DOHH2 (cell line): ENCODE data around the gene DXO.
A peak's percentile ranks its signal among the peaks of the same experiment; 100 is the strongest.

Source experiments
- H3F3A ChIP-seq: fragments of 200-600 bp; sonication (generic), shearing (Covaris generic); 2 replicates; pipeline ENCODE4 v1.6.0; 2016; ENCODE audit warnings: antibody characterized with exemption, mild to moderate bottlenecking; ENCODE audit not compliant: control insufficient read depth, insufficient read depth
- H3K27ac ChIP-seq: fragments of 200-600 bp; sonication (generic); 2 replicates; pipeline ENCODE4 v1.5.1; 2014; ENCODE audit warnings: low read depth, mild to moderate bottlenecking, low read length, moderate library complexity
- H3K27me3 ChIP-seq: fragments of 200-600 bp; sonication (generic); 2 replicates; pipeline ENCODE4 v1.6.1; 2014; ENCODE audit warnings: mild to moderate bottlenecking, low read length, mixed read lengths; ENCODE audit not compliant: control insufficient read depth
- H3K36me3 ChIP-seq: fragments of 200-600 bp; sonication (generic); 2 replicates; pipeline ENCODE4 v1.6.1; 2014; ENCODE audit warnings: mild to moderate bottlenecking, low read length, moderate library complexity, mixed read lengths; ENCODE audit not compliant: control insufficient read depth
- H3K4me1 ChIP-seq: fragments of 200-600 bp; sonication (generic); 2 replicates; pipeline ENCODE4 v1.6.1; 2014; ENCODE audit warnings: mild to moderate bottlenecking, low read length, mixed read lengths; ENCODE audit not compliant: control insufficient read depth
- H3K4me2 ChIP-seq: fragments of 200-600 bp; sonication (generic); 2 replicates; pipeline ENCODE4 v1.6.0; 2014; ENCODE audit warnings: mild to moderate bottlenecking, low read length, moderate library complexity
- H3K4me3 ChIP-seq: fragments of 200-600 bp; sonication (generic); 2 replicates; pipeline ENCODE4 v1.5.1; 2014; ENCODE audit warnings: mild to moderate bottlenecking, low read length, mixed read lengths
- H3K79me2 ChIP-seq: fragments of 200-600 bp; sonication (generic); 2 replicates; pipeline ENCODE4 v1.6.1; 2014; ENCODE audit warnings: mild to moderate bottlenecking, low read length, mixed read lengths; ENCODE audit not compliant: control insufficient read depth
- H3K9me2 ChIP-seq: fragments of 200-600 bp; sonication (generic); replicated peaks from 2 replicates; pipeline ENCODE4 v1.6.1; 2014; ENCODE audit warnings: mild to moderate bottlenecking, low read length, mixed read lengths; ENCODE audit not compliant: control insufficient read depth
- H3K9me3 ChIP-seq: fragments of 200-600 bp; sonication (generic); 2 replicates; pipeline ENCODE4 v1.6.1; 2014; ENCODE audit warnings: antibody characterized with exemption, low read length, mixed read lengths; ENCODE audit not compliant: control insufficient read depth, insufficient read depth
- H4K20me1 ChIP-seq: fragments of 200-600 bp; sonication (generic); 2 replicates; pipeline ENCODE4 v1.6.0; 2014; ENCODE audit warnings: low read depth, mild to moderate bottlenecking, antibody characterized with exemption, low read length, moderate library complexity; ENCODE audit not compliant: control insufficient read depth, insufficient read depth
- CTCF ChIP-seq: fragments of 200-600 bp; sonication (generic); IDR thresholded peaks from one replicate; pipeline ENCODE4 v1.5.1; 2014; ENCODE audit warnings: antibody characterized with exemption, mild to moderate bottlenecking, low read depth, low read length; ENCODE audit not compliant: poor library complexity, severe bottlenecking
- EZH2phosphoT487 ChIP-seq: fragments of 200-600 bp; sonication (generic); IDR thresholded peaks from 2 replicates; pipeline ENCODE4 v1.6.1; 2017; ENCODE audit warnings: borderline replicate concordance, mild to moderate bottlenecking, antibody characterized with exemption, low read length, moderate library complexity, mixed read lengths

Gene DXO

GRCh38 chr6:31958741-31959739 is 12.9 kb downstream of the DXO start, which contains the start of the genes NELFE and SKIC2:
Gene NELFE (minus strand): TSS chr6:31958971. CDS start chr6:31958446, 525 bp downstream.
Gene SKIC2 (plus strand): TSS chr6:31959175. CDS start chr6:31959193, 18 bp downstream.
- Histone ChIP-seq H3K9me2 (no peaks in the 10 kb centered on the region), H3K4me1 (peaks cover 20% of the 10 kb centered on the region), H4K20me1 (no peaks in the 10 kb centered on the region), H3K36me3 (peaks cover 69% of the 10 kb centered on the region), H3F3A (no peaks in the 10 kb centered on the region), H3K27me3 (no peaks in the 10 kb centered on the region), H3K79me2 (peaks cover 39% of the 10 kb centered on the region), H3K9me3 (no peaks in the 10 kb centered on the region), H3K4me2 (peak within 1 kb of the TSS; percentile 91), H3K27ac (no peak within 1 kb of the TSS; the same call in 1 of the 2 replicates), H3K4me3 (peak within 1 kb of the TSS; percentile 92)
- no peak for TF ChIP-seq CTCF

GRCh38 chr6:31958412-31958740 is 13.6 kb downstream of the DXO start:
- Histone ChIP-seq H4K20me1 (no peaks in the 10 kb centered on the region), H3K4me1 (peaks cover 20% of the 10 kb centered on the region), H3K36me3 (peaks cover 69% of the 10 kb centered on the region), H3F3A (no peaks in the 10 kb centered on the region), H3K4me3 (peak overlapping the region; percentile 92), H3K4me2 (peak overlapping the region; percentile 81), H3K27me3 (no peaks in the 10 kb centered on the region), H3K9me3 (no peaks in the 10 kb centered on the region), H3K27ac (no peak overlapping the region), H3K9me2 (no peaks in the 10 kb centered on the region), H3K79me2 (peaks cover 39% of the 10 kb centered on the region)
- TF ChIP-seq CTCF (no peak), EZH2phosphoT487 (no peak)

- H3K4me2 ChIP-seq, result no peak overlapping the region
- H3K4me3 ChIP-seq, result no peak overlapping the region
- peaks cover 39% of the 10 kb centered on the region for H3K79me2 ChIP-seq
- H3K27me3 ChIP-seq, result no peaks in the 10 kb centered on the region
- no peaks in the 10 kb centered on the region for H3K9me2 ChIP-seq
- H3K36me3 ChIP-seq, result peaks cover 69% of the 10 kb centered on the region
- H3K27ac ChIP-seq, result no peak overlapping the region
- H3K4me1 ChIP-seq, result peaks cover 20% of the 10 kb centered on the region
- no peaks in the 10 kb centered on the region for H4K20me1 ChIP-seq
- H3F3A ChIP-seq, result no peaks in the 10 kb centered on the region
- H3K9me3 ChIP-seq, result no peaks in the 10 kb centered on the region
- no peak for TF ChIP-seq EZH2phosphoT487
These were observed 15.1 kb downstream of the DXO start for GRCh38 chr6:31956796-31957195.

DNA sequence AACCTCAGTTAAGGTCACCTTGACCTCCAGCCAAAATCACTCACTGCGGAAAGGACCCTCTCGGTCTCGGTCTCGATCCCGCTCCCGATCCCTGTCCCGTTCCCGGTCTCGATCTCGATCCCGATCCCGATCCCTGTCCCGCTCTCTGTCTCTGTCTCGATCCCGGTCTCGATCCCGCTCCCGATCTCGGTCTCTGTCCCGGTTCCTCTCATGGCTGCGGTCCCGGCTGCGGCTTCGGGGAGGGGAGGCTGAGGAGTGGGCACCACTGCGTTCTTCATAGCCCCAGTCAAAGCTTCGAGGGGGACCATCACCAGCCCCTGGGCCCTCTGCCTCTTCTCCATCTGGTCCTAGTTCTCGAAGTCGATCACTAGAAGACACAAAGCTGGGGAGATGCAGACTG is 17.4 kb downstream of the DXO start:
- Histone ChIP-seq H3K9me2 (no peaks in the 10 kb centered on the region), H3K4me1 (peaks cover 12% of the 10 kb centered on the region), H3K36me3 (peaks cover 59% of the 10 kb centered on the region), H4K20me1 (no peaks in the 10 kb centered on the region), H3F3A (no peaks in the 10 kb centered on the region), H3K27me3 (no peaks in the 10 kb centered on the region), H3K4me2 (no peak overlapping the region), H3K27ac (no peak overlapping the region), H3K79me2 (peaks cover 27% of the 10 kb centered on the region), H3K4me3 (no peak overlapping the region), H3K9me3 (no peaks in the 10 kb centered on the region)
- TF ChIP-seq CTCF (no peak), EZH2phosphoT487 (no peak)
